HEK293 (cell line): Measurements from ENCODE around the gene KCTD11.

Experiments
- SP3 ChIP-seq: fragments of 450-650 bp; formaldehyde crosslinking; IDR thresholded peaks from 2 replicates; pipeline ENCODE4 v1.5.1; 2016; ENCODE audit warnings: missing biosample characterization, missing genetic modification characterization
- ZNF792 ChIP-seq: fragments of 450-650 bp; formaldehyde crosslinking; IDR thresholded peaks from 2 replicates; pipeline ENCODE4 v1.5.1; 2016; ENCODE audit warnings: missing biosample characterization, missing genetic modification characterization
- TF ChIP-seq, protein P1 (sequence below): fragments of 450-650 bp; formaldehyde crosslinking; IDR thresholded peaks from 2 replicates; pipeline ENCODE4 v1.5.1; 2016; ENCODE audit warnings: missing biosample characterization, missing genetic modification characterization
- TF ChIP-seq, protein P2 (sequence below): fragments of 450-650 bp; formaldehyde crosslinking; IDR thresholded peaks from 2 replicates; pipeline ENCODE4 v1.5.1; 2016; ENCODE audit warnings: missing biosample characterization, missing genetic modification characterization
- TF ChIP-seq, protein P3 (sequence below): fragments of 450-650 bp; formaldehyde crosslinking; IDR thresholded peaks from 2 replicates; pipeline ENCODE4 v1.5.1; 2016; ENCODE audit warnings: missing biosample characterization, missing genetic modification characterization

DNA sequence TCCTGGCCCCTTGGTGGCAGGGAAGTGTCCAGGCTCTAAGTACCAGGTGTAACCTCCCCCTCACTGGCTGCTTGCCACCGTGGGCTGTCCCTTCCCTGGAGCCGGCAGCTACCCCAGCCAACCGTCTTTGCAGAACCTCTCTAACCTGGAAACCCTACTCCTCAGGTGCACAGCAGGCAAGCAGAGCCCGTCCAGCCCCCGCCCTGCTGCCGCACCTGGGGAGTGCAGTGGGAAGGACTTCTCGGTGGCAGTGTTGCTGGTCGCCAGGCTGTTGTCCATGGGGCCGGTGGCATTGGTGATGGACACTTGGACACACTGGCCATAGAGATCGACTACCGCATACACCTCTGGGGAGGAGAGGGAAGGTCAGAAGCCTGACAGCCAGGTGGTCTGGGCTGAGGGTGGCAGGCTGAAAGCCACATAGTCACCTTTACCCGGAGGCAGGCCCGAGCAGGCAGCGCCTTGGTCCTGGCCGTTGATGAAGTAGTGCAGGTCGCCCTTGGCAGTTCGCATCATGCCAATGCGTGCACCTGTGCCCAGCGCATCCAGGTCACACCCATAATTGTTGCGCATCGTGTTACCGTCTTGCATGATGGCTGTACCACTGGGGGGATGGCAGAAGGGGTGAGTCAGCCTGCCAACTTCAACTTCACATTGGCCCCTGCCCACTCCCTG, 29.3 kb upstream of the KCTD11 start:
- TF ChIP-seq, protein P1, sequence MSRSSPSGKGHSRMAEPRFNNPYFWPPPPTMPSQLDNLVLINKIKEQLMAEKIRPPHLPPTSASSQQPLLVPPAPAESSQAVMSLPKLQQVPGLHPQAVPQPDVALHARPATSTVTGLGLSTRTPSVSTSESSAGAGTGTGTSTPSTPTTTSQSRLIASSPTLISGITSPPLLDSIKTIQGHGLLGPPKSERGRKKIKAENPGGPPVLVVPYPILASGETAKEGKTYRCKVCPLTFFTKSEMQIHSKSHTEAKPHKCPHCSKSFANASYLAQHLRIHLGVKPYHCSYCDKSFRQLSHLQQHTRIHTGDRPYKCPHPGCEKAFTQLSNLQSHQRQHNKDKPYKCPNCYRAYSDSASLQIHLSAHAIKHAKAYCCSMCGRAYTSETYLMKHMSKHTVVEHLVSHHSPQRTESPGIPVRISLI (tag by site-specific recombination): no peak
- TF ChIP-seq, protein P2, sequence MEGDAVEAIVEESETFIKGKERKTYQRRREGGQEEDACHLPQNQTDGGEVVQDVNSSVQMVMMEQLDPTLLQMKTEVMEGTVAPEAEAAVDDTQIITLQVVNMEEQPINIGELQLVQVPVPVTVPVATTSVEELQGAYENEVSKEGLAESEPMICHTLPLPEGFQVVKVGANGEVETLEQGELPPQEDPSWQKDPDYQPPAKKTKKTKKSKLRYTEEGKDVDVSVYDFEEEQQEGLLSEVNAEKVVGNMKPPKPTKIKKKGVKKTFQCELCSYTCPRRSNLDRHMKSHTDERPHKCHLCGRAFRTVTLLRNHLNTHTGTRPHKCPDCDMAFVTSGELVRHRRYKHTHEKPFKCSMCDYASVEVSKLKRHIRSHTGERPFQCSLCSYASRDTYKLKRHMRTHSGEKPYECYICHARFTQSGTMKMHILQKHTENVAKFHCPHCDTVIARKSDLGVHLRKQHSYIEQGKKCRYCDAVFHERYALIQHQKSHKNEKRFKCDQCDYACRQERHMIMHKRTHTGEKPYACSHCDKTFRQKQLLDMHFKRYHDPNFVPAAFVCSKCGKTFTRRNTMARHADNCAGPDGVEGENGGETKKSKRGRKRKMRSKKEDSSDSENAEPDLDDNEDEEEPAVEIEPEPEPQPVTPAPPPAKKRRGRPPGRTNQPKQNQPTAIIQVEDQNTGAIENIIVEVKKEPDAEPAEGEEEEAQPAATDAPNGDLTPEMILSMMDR (tag by site-specific recombination): no peak
- no peak for TF ChIP-seq SP3 (tag by site-specific recombination)
- TF ChIP-seq, protein P3, sequence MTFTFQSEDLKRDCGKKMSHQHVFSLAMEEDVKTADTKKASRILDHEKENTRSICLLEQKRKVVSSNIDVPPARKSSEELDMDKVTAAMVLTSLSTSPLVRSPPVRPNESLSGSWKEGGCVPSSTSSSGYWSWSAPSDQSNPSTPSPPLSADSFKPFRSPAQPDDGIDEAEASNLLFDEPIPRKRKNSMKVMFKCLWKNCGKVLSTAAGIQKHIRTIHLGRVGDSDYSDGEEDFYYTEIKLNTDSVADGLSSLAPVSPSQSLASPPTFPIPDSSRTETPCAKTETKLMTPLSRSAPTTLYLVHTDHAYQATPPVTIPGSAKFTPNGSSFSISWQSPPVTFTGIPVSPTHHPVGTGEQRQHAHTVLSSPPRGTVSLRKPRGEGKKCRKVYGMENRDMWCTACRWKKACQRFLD (tag by site-specific recombination): no peak
- no peak for TF ChIP-seq ZNF792 (tag by site-specific recombination)
